HG03354 (cell line): ENCODE data around the gene CNPY2.
"Not testable (repeated sequence)": the region's sequence is repeated elsewhere in the genome, so short reads cannot be mapped to it uniquely, and the experiment has no call there.

Experiments used
- ATAC-seq: cut with Tn5 transposase; IDR thresholded peaks from one replicate; pipeline ENCODE4 v1.9.1; 2021; ENCODE audit warnings: mild to moderate bottlenecking; ENCODE audit not compliant: unreplicated experiment, poor library complexity, severe bottlenecking

The CNPY2 gene

GRCh38 chr12:56315622-56316473 lies at the start of gene CNPY2:
CNPY2 (minus strand) TSS chr12:56315988; CDS start chr12:56315217, 771 bp downstream.
- ATAC-seq: peak; percentile 94

- ATAC-seq: no peak
Observed at GRCh38 chr12:56362130-56363059, 46.6 kb upstream of the CNPY2 start, which contains the start of gene APOF. APOF (minus strand) TSS chr12:56362857; CDS start chr12:56362745, 112 bp downstream.

- no peak for ATAC-seq
Observed at GRCh38 chr12:56361487-56362129, 45.8 kb upstream of the CNPY2 start.

- peak; percentile 96 for ATAC-seq
Observed at GRCh38 chr12:56359851-56360767, 44.3 kb upstream of the CNPY2 start, which contains the start of gene STAT2. STAT2 (minus strand) TSS chr12:56360107; CDS start chr12:56356571, 3,536 bp downstream.

GRCh38 chr12:56358836-56359532 lies 43.2 kb upstream of the CNPY2 start:
- no peak for ATAC-seq

- no peak for ATAC-seq
Observed at GRCh38 chr12:56351325-56351724, 35.5 kb upstream of the CNPY2 start.

GRCh38 chr12:56350662-56351061 lies 34.9 kb upstream of the CNPY2 start:
- ATAC-seq: no peak

GRCh38 chr12:56348776-56349175 lies 33.0 kb upstream of the CNPY2 start:
- ATAC-seq: no peak

- not testable (repeated sequence) for ATAC-seq
Observed at GRCh38 chr12:56347255-56347654, 31.5 kb upstream of the CNPY2 start.

GRCh38 chr12:56346675-56347074 lies 30.9 kb upstream of the CNPY2 start:
- no peak for ATAC-seq

- not testable (repeated sequence) for ATAC-seq
Observed at GRCh38 chr12:56342290-56342689, 26.5 kb upstream of the CNPY2 start.

GRCh38 chr12:56341616-56342015 lies 25.8 kb upstream of the CNPY2 start:
- ATAC-seq: no peak

GRCh38 chr12:56339158-56339422 lies 23.3 kb upstream of the CNPY2 start:
- ATAC-seq: no peak

GRCh38 chr12:56338308-56339157 lies 22.7 kb upstream of the CNPY2 start, which contains the start of gene IL23A:
IL23A (plus strand) TSS chr12:56338884; CDS start chr12:56339045, 161 bp downstream.
- peak; percentile 32 for ATAC-seq

- ATAC-seq: no peak
Observed at GRCh38 chr12:56337753-56338251, 22.0 kb upstream of the CNPY2 start.

- ATAC-seq: no peak
Observed at GRCh38 chr12:56336361-56337167, 20.8 kb upstream of the CNPY2 start.
